HCT116 (cell line): ENCODE measurements around the gene PDHB. TPM values are rescaled to one million over a fixed set of nuclear protein-coding genes. Genes with fewer than 3 reads are reported as not detected.

ENCODE experiments used
- ATAC-seq: fragments of 200-7000 bp; cut with Tn5 transposase; 2 replicates; pipeline ENCODE4 v1.9.1; 2020; ENCODE audit warnings: mild to moderate bottlenecking, moderate library complexity
- BruUV-seq: library from RNA; stranded (reverse); fragments of 400-500 nt; replicated peaks from 2 replicates; lab custom pipeline; 2021; lab: Mats Ljungman, UMichigan
- CTCF ChIA-PET: fragments of 300-600 bp; sonication (Branson Sonifier 250); formaldehyde crosslinking; loops from one replicate; lab custom pipeline; 2021; ENCODE audit warnings: antibody characterized with exemption; lab: Charles Lee
- POLR2A ChIA-PET: fragments of 300-600, 350-600 bp; sonication (Branson Sonifier 250); formaldehyde crosslinking; loops from one replicate; lab custom pipeline; 2021; ENCODE audit warnings: antibody characterized with exemption; lab: Charles Lee
- RAD21 ChIA-PET, 2 experiments: fragments of 300-600 bp; sonication (Branson Sonifier 250); formaldehyde crosslinking; loops; one replicate each; lab custom pipeline; 2023; ENCODE audit warnings: low total read pairs in 2 of 2; ENCODE audit not compliant: uncharacterized antibody in 2 of 2, unreplicated experiment in 2 of 2, low non-redundant PET in 1 of 2; lab: Charles Lee
- DNase-seq: peaks from one replicate; pipeline ENCODE4 v3.0.0-alpha.2; 2010; ENCODE audit warnings: low read depth, low spot score
- H2AFZ ChIP-seq: fragments of 200-600 bp; shearing (Covaris generic), sonication (generic); 2 replicates; pipeline ENCODE4 v1.6.1; 2017; ENCODE audit warnings: low read depth, mixed run types, mixed read lengths, antibody characterized with exemption, low read length; ENCODE audit not compliant: poor library complexity, severe bottlenecking
- H3K27ac ChIP-seq: 2 replicates; pipeline ENCODE4 v1.5.1; 2012; ENCODE audit warnings: low read depth, low read length
- H3K27me3 ChIP-seq: fragments of 200-600 bp; sonication (generic); 2 replicates; pipeline ENCODE4 v1.6.1; 2016; ENCODE audit warnings: mixed run types, low read length, mixed read lengths; ENCODE audit not compliant: insufficient read depth
- H3K36me3 ChIP-seq, 2 experiments: fragments of 200-500 bp in 1 of 2; fragments of 200-600 bp in 1 of 2; sonication (Bioruptor generic) in 1 of 2; sonication (generic) in 1 of 2; 2 replicates each; pipeline versions ENCODE4 v1.5.1 to v1.6.1; 2014 to 2016; ENCODE audit warnings: low read length in 2 of 2, inconsistent platforms in 1 of 2, mixed read lengths in 1 of 2, mixed run types in 1 of 2; ENCODE audit not compliant: insufficient read depth in 2 of 2, control insufficient read depth in 1 of 2
- H3K4me1 ChIP-seq, 2 experiments: fragments of 200-600 bp in 1 of 2; sonication (generic) in 1 of 2; 2 replicates each; pipeline versions ENCODE4 v1.5.1 to v1.6.1; 2012 to 2017; ENCODE audit warnings: low read length in 2 of 2, inconsistent platforms in 1 of 2, mild to moderate bottlenecking in 1 of 2, mixed read lengths in 1 of 2, mixed run types in 1 of 2, moderate library complexity in 1 of 2; ENCODE audit not compliant: insufficient read depth in 2 of 2, control insufficient read depth in 1 of 2
- H3K4me2 ChIP-seq: fragments of 200-600 bp; sonication (generic); 2 replicates; pipeline ENCODE4 v1.6.1; 2017; ENCODE audit warnings: mixed run types, low read length, mixed read lengths
- H3K4me3 ChIP-seq, 2 experiments: fragments of 200-600 bp in 1 of 2; sonication (generic) in 1 of 2; replicated peaks in 1 of 2; 2 replicates each; pipeline ENCODE4 v1.5.1; 2011 to 2016; ENCODE audit warnings: low read length in 2 of 2, control low read depth in 1 of 2, low read depth in 1 of 2, mild to moderate bottlenecking in 1 of 2, mixed read lengths in 1 of 2, mixed run types in 1 of 2
- H3K79me2 ChIP-seq: fragments of 200-600 bp; sonication (generic); 2 replicates; pipeline ENCODE4 v1.6.1; 2017; ENCODE audit warnings: mild to moderate bottlenecking, mixed run types, low read length, moderate library complexity, mixed read lengths; ENCODE audit not compliant: insufficient read depth
- H3K9ac ChIP-seq: fragments of 200-600 bp; sonication (generic); 2 replicates; pipeline ENCODE4 v1.6.1; 2016; ENCODE audit warnings: low read length, mixed read lengths
- H3K9me2 ChIP-seq: fragments of 200-600 bp; sonication (generic), shearing (Covaris generic); 2 replicates; pipeline ENCODE4 v1.6.1; 2017; ENCODE audit warnings: mixed run types, mild to moderate bottlenecking, moderate library complexity; ENCODE audit not compliant: insufficient read depth
- H3K9me3 ChIP-seq, 2 experiments: fragments of 200-500 bp in 1 of 2; fragments of 200-600 bp in 1 of 2; sonication (Bioruptor generic) in 1 of 2; sonication (generic) in 1 of 2; 2 replicates each; pipeline ENCODE4 v1.6.1; 2014 to 2017; ENCODE audit warnings: low read length in 2 of 2, mixed read lengths in 2 of 2, inconsistent platforms in 1 of 2, low read depth in 1 of 2, mild to moderate bottlenecking in 1 of 2, mixed run types in 1 of 2, moderate library complexity in 1 of 2; ENCODE audit not compliant: control insufficient read depth in 1 of 2, insufficient read depth in 1 of 2
- H4K20me1 ChIP-seq: fragments of 200-600 bp; sonication (generic), shearing (Covaris generic); 2 replicates; pipeline ENCODE4 v1.6.1; 2017; ENCODE audit warnings: mixed run types, mild to moderate bottlenecking, moderate library complexity; ENCODE audit not compliant: insufficient read depth
- CBX3 ChIP-seq: IDR thresholded peaks from 2 replicates; pipeline ENCODE4 v1.6.1; 2012; ENCODE audit warnings: low read depth
- JUND ChIP-seq: IDR thresholded peaks from 2 replicates; pipeline ENCODE4 v1.6.1; 2012
- POLR2AphosphoS5 ChIP-seq: IDR thresholded peaks from 2 replicates; pipeline ENCODE4 v1.6.1; 2011; ENCODE audit warnings: mild to moderate bottlenecking, low read depth, low read length, moderate library complexity
- SIN3A ChIP-seq: IDR thresholded peaks from 2 replicates; pipeline ENCODE4 v1.6.1; 2012; ENCODE audit warnings: low read depth
- SP1 ChIP-seq: IDR thresholded peaks from 2 replicates; pipeline ENCODE4 v1.6.1; 2012; ENCODE audit warnings: low read depth
- TCF7L2 ChIP-seq: IDR thresholded peaks from 2 replicates; pipeline ENCODE4 v1.7.0; 2011; ENCODE audit warnings: borderline replicate concordance, inconsistent platforms; ENCODE audit not compliant: insufficient read depth, insufficient read length; ENCODE audit errors: extremely low read depth
- ZFX ChIP-seq: fragments of 450-650 bp; IDR thresholded peaks from 2 replicates; pipeline ENCODE4 v1.6.1; 2017
- intact Hi-C: fragments of 100-400 bp; cut with micrococcal nuclease; formaldehyde crosslinking; loops from 2 replicates; pipeline ENCODE4 v1.10.0; 2022
- total RNA-seq: library from RNA; stranded (reverse); gene quantifications from one replicate; pipeline ENCODE4 v1.2.1, GENCODE V29; 2021; ENCODE audit not compliant: unreplicated experiment
- TF ChIP-seq, protein P1 (sequence below): IDR thresholded peaks from 2 replicates; pipeline ENCODE4 v1.6.1; 2012
- TF ChIP-seq, protein P2 (sequence below): IDR thresholded peaks from 2 replicates; pipeline ENCODE4 v1.6.1; 2011; ENCODE audit warnings: mild to moderate bottlenecking, low read length, moderate library complexity; ENCODE audit not compliant: insufficient replicate concordance; ENCODE audit errors: extremely low read depth

Gene PDHB
- total RNA-seq, 1 experiment from 2014 or later = 60.2 TPM

DNA sequence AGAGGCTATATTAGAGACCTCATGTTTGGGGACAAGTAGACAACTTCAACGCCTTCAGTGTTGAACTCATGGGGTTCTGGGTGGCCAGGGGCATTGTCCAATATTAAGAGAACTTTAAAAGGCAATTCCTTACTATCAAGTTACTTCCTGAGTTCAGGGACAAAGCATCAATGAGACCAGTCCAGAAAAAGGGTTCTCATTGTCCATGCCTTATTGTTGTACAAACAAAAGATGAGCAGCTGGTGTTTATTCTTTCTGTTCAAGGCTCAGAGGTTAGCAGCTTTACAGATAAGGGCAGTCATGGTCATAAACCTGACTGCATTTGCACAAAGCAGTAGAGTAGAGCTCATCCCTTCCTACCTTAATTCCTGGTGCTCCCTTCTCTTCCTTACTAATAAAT, 18.5 kb upstream of the PDHB start:
- ChIA-PET CTCF (no interaction called here), RAD21 (no interaction called here)
- no peak overlapping the region for H3K4me3 ChIP-seq
- no peaks in the 10 kb centered on the region for H3K79me2 ChIP-seq
- no peaks in the 10 kb centered on the region for H4K20me1 ChIP-seq
- no peak overlapping the region for H3K27ac ChIP-seq
- no peaks in the 10 kb centered on the region for H3K27me3 ChIP-seq
- H3K4me2 ChIP-seq = no peak overlapping the region
- no peaks in the 10 kb centered on the region for H3K36me3 ChIP-seq
- no peaks in the 10 kb centered on the region for H3K4me1 ChIP-seq
- H3K9ac ChIP-seq = no peak overlapping the region
- ATAC-seq (no peak), DNase-seq (no peak)
- intact Hi-C loops = no loop called here
- no peaks in the 10 kb centered on the region; a peak in 1 of 4 replicates for H3K9me3 ChIP-seq
- TF ChIP-seq, protein P1, sequence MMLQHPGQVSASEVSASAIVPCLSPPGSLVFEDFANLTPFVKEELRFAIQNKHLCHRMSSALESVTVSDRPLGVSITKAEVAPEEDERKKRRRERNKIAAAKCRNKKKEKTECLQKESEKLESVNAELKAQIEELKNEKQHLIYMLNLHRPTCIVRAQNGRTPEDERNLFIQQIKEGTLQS = no peak
- TF ChIP-seq CBX3 = no peak
- TF ChIP-seq, protein P2, sequence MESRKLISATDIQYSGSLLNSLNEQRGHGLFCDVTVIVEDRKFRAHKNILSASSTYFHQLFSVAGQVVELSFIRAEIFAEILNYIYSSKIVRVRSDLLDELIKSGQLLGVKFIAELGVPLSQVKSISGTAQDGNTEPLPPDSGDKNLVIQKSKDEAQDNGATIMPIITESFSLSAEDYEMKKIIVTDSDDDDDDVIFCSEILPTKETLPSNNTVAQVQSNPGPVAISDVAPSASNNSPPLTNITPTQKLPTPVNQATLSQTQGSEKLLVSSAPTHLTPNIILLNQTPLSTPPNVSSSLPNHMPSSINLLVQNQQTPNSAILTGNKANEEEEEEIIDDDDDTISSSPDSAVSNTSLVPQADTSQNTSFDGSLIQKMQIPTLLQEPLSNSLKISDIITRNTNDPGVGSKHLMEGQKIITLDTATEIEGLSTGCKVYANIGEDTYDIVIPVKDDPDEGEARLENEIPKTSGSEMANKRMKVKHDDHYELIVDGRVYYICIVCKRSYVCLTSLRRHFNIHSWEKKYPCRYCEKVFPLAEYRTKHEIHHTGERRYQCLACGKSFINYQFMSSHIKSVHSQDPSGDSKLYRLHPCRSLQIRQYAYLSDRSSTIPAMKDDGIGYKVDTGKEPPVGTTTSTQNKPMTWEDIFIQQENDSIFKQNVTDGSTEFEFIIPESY = no peak
- no peak for TF ChIP-seq TCF7L2
- no peak for TF ChIP-seq SP1
- no peak for TF ChIP-seq POLR2AphosphoS5
- TF ChIP-seq JUND = no peak
- no peak for TF ChIP-seq ZFX
- TF ChIP-seq SIN3A = no peak
- TF ChIP-seq, all 23 proteins: peak for 0
- BruUV-seq = no TSS peak
- Histone ChIP-seq H3K9me2 (no peaks in the 10 kb centered on the region), H2AFZ (no peak overlapping the region)
- POLR2A ChIA-PET = no interaction called here
